Measurements from ENCODE around the gene SYTL3. TPM values are rescaled to one million over a fixed set of nuclear protein-coding genes. Genes with fewer than 3 reads are reported as not detected.

Gene SYTL3
- total RNA-seq, 2 experiments from 2014 or later = 151 to 163 TPM

DNA sequence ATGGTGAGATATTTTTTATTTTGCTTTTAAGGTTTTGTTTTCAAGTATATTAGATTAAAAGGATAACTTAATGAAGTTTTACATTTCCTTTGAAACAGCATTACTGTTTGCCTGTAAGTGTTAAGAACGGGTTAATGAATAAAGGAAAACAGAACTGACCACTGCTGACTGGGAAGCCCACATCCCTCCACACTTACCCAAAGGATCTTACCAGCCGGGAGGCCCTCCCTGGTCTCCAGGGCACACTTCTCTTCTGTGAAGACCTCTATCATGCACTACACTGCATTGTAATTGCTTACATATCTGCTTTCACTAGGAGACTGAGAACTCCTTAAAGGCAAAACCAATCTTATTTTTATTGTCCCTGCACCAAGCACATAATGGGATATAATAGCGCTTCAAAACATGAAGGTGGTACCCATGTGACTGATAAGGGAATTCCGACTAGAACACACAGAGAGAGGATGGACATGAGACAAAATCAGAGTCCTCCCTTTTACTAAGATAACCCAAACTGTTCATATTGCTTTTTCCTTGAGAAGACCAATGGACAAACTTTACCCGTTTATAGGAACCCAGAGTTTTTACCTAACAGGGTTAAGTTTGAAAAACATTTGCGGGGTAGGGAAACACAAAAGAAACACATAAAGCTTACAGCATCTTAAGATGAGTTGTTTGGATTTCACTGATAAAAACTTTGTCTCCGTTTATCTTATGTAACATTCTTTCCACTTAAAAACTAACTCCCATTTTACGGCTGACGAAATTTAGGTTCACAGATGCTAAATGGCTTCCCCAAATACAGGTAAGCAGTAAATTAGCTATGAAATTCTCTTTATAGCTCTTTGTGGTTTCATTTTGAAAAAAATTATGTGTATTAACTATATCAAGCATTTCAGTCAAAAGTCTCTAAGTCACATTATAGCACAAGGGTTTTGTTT is 160.6 kb downstream of the SYTL3 start:
- POLR2A ChIA-PET = interaction anchor here (1.7 to 2.0 kb wide), 2 partner anchors 13 to 59 kb away, joined by 4 to 8 read pairs; no protein-coding TSS in a partner anchor

DNA sequence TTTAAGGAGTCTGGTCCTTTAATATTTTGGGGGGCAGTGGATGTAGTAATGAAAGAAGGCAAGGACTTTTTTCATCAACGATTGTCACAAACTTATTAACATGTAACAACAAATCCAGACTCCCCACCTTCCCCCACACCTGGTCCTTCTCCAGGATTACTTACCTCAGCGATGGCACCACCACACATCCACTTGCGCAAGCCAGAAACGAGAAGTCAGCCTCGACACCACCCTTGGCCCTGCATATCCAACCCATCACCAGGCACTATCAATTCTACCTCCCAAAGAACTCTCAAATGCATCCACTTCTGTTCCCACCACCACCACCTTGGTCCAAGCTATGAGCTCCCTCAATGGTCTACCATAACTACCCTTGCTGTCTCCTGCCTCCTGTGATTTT is 162.8 kb downstream of the SYTL3 start:
- Mint-ChIP-seq H3K4me3 (peak overlapping the region; percentile 87), H3K4me1 (ENCODE audit: low read depth) (peaks cover 81% of the 10 kb centered on the region), H3K27ac (peak overlapping the region; percentile 97), H3K36me3 (ENCODE audit: low read depth) (peaks cover 94% of the 10 kb centered on the region), H3K27me3 (no peaks in the 10 kb centered on the region), H3K9me3 (no peaks in the 10 kb centered on the region)
- intact Hi-C loops (cut with micrococcal nuclease) = no loop called here
- no peak for ATAC-seq
- CTCF ChIA-PET = interaction anchor here (1.2 to 2.9 kb wide), 5 partner anchors 17 to 297 kb away, joined by 3 to 15 read pairs (median 5); no protein-coding TSS in a partner anchor
- no peak for TF ChIP-seq CTCF (IDR thresholded peaks at IDR 0.05)
- POLR2A ChIA-PET = interaction anchor here (0.6 to 1.7 kb wide), 7 partner anchors 11 to 144 kb away, joined by 3 to 5 read pairs (median 4); no protein-coding TSS in a partner anchor
- DNase-seq = no peak

More for the DNA sequence above, 160.6 kb downstream of the SYTL3 start:
- DNase-seq = no peak
- intact Hi-C loops (cut with micrococcal nuclease) = no loop called here
- Mint-ChIP-seq H3K27me3 (no peaks in the 10 kb centered on the region), H3K36me3 (ENCODE audit: low read depth) (peaks cover 90% of the 10 kb centered on the region), H3K27ac (peak overlapping the region; percentile 65), H3K9me3 (no peaks in the 10 kb centered on the region), H3K4me3 (no peak overlapping the region), H3K4me1 (ENCODE audit: low read depth) (peaks cover 97% of the 10 kb centered on the region)
- TF ChIP-seq CTCF (IDR thresholded peaks at IDR 0.05) = no peak
- no peak for ATAC-seq
- CTCF ChIA-PET = interaction anchor here (1.2 to 2.9 kb wide), 7 partner anchors 14 to 299 kb away, joined by 3 to 15 read pairs (median 5); no protein-coding TSS in a partner anchor

DNA sequence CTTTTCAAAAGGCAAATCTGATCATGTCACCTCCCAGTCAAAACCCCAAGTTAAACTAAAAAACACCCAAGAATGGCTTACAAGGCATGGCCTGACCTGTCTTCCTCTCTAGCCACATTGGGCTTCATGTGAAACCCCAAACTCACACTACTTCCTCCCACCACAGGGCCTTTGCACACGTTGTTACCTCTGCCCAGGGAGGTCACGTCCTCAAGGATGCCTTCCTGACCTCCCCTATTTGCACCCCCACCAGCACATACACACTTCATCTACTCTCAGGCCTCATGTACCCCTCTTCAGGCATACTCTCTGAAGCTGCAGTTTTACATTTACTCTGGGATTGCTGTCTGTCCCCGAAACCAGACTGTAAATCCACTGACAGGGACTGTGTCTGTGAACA is 163.2 kb downstream of the SYTL3 start:
- TF ChIP-seq CTCF (IDR thresholded peaks at IDR 0.05) = no peak
- no peaks in the 10 kb centered on the region for H3K9me3 Mint-ChIP-seq
- H3K4me1 Mint-ChIP-seq (ENCODE audit: low read depth) = peaks cover 77% of the 10 kb centered on the region
- ATAC-seq (no peak), DNase-seq (peak; percentile 51)
- peaks cover 94% of the 10 kb centered on the region for H3K36me3 Mint-ChIP-seq (ENCODE audit: low read depth)
- H3K27me3 Mint-ChIP-seq = no peaks in the 10 kb centered on the region
- H3K27ac Mint-ChIP-seq = peak overlapping the region; percentile 97
- intact Hi-C loops (cut with micrococcal nuclease) = no loop called here
- ChIA-PET POLR2A (interaction anchor here (0.6 to 1.7 kb wide), 6 partner anchors 8 to 100 kb away, joined by 3 to 5 read pairs (median 4); no protein-coding TSS in a partner anchor), CTCF (interaction anchor here (1.2 to 2.9 kb wide), 4 partner anchors 18 to 297 kb away, joined by 3 to 15 read pairs (median 6); no protein-coding TSS in a partner anchor)
- H3K4me3 Mint-ChIP-seq = peak overlapping the region; percentile 87

Small RNAs within 50 kb of the gene (microRNA-seq; reads per million reads assigned to microRNA genes)
- gene MIR3918 (ENCODE audit: borderline microRNAs expressed, borderline replicate concordance) (not detected), gene MIR7161 (ENCODE audit: borderline microRNAs expressed, borderline replicate concordance) (not detected)

Other genes starting within 250 kb of the SYTL3 start
- 10 to 100 TPM; 10.0 to 10.1 TPM for gene TMEM181, start 90.0 kb upstream of the SYTL3 start, total RNA-seq
- 10 to 100 TPM; 94.3 to 98.3 TPM for gene DYNLT1, start 5.3 kb upstream of the SYTL3 start, total RNA-seq
- 100 to 1,000 TPM; 199 to 206 TPM for gene EZR, start 169.3 kb downstream of the SYTL3 start, total RNA-seq